ENCODE measurements around the gene SOD1.

SOD1 gene

GRCh38 chr21:31675318-31675717 is 15.8 kb downstream of the SOD1 start:
- TF ChIP-seq CTCF (IDR thresholded peaks at IDR 0.05; ENCODE audit: low read depth, low read length): no peak
- no peak overlapping the region for H3K4me3 ChIP-seq (ENCODE audit: low read depth, low read length)

GRCh38 chr21:31675960-31676359 is 16.5 kb downstream of the SOD1 start:
- no peak overlapping the region for H3K4me3 ChIP-seq (ENCODE audit: low read depth, low read length)

DNA sequence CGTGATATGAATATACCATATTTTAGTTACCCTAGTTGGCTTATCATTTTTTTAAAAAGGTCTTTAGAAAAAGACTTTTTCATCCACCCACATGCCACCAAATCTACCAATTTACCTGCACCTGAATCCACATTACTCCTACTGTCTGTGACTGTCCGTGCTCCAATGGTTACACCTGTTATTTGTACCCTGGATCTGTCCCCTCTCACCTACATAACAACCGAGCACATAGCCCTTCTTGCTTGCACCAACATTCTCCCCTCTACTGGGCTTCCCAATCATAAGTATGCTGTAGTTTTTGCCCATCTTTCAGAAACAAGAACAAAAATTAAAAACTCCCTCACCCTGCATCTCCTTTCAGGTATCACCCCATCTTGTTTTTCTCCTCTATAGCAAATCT is 17.6 kb downstream of the SOD1 start:
- no peak overlapping the region for H3K4me3 ChIP-seq (ENCODE audit: low read depth, low read length)
- TF ChIP-seq CTCF (IDR thresholded peaks at IDR 0.05; ENCODE audit: low read depth, low read length): no peak

More at GRCh38 chr21:31675960-31676359, 16.5 kb downstream of the SOD1 start:
- TF ChIP-seq CTCF (IDR thresholded peaks at IDR 0.05; ENCODE audit: low read depth, low read length): no peak

DNA sequence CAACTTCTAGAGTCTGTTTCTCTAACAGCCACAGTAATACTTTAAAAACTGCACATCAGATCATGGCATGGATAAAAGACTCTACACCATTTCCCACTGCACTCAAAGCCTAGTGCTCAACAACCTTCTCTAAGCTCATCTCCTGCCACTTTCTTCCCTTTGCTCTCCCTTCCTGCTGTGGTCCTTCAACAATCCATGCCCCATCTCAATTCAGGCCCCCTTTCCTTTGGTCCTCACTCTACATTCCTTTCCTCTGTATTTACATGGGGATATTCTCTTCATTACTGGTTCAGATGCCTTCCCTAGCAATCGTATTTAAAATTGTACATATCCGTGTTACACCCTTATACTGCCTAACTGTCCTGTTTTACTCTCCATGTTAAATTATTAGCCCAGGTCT is 19.0 kb downstream of the SOD1 start:
- TF ChIP-seq CTCF (IDR thresholded peaks at IDR 0.05; ENCODE audit: low read depth, low read length): no peak
- no peak overlapping the region for H3K4me3 ChIP-seq (ENCODE audit: low read depth, low read length)

DNA sequence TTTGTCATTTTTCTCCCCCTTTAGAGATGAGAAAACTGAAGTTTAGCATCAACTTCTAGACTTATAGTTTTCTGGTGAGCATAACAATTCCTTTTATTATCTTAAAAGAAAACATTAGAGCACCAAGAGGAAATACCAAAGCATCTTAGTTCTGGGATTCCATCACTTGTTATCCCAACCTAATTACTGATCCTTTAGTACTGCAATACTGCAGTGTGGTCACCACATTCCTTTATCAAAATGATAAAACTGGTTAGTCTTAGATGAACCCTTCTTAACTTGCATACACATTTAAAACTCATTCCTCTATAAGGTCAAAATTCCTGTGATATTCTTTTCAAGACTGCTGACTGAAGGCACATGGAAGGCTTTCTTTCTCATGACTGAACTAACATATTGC is 23.1 kb downstream of the SOD1 start:
- no peak overlapping the region for H3K4me3 ChIP-seq (ENCODE audit: low read depth, low read length)
- TF ChIP-seq CTCF (IDR thresholded peaks at IDR 0.05; ENCODE audit: low read depth, low read length): no peak

DNA sequence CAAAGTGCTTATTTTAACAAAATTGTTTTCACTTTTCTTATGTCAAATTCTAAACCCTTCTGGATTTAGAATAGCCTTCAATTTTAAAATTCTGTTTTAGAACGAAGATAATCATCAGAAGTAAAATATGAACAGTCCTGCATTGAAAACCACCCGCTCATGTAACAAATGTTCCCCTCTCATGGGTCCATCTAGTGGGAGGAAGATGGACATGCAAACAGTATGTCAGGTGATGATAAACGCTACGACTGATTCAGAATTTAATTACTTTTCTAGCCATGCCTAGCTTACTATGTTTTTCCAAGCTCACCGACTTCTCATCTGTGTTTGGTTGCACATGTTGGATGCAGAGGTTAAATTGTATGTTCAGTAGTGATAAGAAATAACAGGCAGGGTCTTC is 23.5 kb downstream of the SOD1 start:
- TF ChIP-seq CTCF (IDR thresholded peaks at IDR 0.05; ENCODE audit: low read depth, low read length): no peak
- H3K4me3 ChIP-seq (ENCODE audit: low read depth, low read length): no peak overlapping the region

DNA sequence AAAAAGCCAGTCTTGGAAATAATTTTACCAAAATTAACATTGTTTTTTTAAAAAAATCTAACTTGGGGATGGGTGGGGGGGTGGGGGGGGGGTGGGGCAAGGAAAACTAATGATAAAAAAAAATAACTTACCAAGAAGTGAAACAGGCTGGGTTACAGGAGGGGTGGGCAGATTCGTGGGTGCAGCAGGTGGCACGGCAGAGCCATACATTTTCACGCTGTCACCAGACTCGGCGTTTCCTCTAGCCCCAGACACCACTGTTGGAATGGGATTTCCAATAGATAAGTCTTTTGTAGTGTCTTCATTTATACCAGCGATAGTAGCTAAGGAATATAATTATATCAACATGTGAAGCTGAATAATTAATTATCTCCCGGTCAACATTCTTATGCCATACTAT is 25.4 kb downstream of the SOD1 start:
- TF ChIP-seq CTCF (IDR thresholded peaks at IDR 0.05; ENCODE audit: low read depth, low read length): no peak

More for the DNA sequence above, 25.4 kb downstream of the SOD1 start:
- no peak overlapping the region for H3K4me3 ChIP-seq (ENCODE audit: low read depth, low read length)
